GF-D8 (cell line): ENCODE measurements around the gene SLC39A10.
"Not testable (repeated sequence)": the region's sequence is repeated elsewhere in the genome, so short reads cannot be mapped to it uniquely, and the experiment has no call there.

Experiments used
- DNase-seq: peaks from one replicate; lab custom pipeline; 2025; lab: John Stamatoyannopoulos, UW

The SLC39A10 gene

GRCh38 chr2:195671563-195671962 is 14.5 kb downstream of the SLC39A10 start:
- DNase-seq: no peak

- no peak for DNase-seq
Observed at GRCh38 chr2:195672674-195673073, 15.6 kb downstream of the SLC39A10 start.

DNA sequence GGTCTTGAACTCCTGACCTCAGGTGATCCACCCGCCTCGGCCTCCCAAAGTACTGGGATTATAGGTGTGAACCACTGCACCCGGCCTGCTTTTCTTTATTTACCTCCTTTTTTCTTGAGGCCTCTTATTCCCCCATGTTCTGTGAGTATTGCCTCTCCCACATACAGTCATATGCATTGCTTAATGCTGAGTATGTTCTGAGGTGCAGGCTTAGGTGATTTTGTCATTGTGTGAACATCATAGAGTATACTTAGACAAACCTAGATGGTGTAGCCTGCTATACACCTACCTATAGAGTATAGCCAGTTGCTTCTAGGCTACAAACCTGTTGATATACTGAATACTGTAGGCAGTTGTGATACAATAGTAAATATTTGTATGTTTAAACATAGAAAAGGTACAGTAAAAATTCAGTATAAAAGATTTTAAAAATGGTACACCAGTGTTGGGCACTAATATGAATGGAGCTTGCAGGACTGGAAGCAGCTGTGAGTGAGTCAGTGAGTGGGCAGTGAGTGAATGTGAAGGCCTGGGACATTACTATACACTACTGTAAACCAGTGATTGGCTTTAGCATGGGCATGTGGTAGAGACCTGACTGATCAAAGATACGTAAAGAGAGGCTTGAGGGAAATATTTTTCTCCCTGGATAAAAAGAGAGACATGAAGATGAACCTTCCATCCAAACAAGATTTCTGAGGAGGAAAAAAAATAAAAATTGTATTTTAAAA is 17.6 kb downstream of the SLC39A10 start:
- no peak for DNase-seq

GRCh38 chr2:195675783-195676427 is 18.9 kb downstream of the SLC39A10 start:
- DNase-seq: no peak

DNA sequence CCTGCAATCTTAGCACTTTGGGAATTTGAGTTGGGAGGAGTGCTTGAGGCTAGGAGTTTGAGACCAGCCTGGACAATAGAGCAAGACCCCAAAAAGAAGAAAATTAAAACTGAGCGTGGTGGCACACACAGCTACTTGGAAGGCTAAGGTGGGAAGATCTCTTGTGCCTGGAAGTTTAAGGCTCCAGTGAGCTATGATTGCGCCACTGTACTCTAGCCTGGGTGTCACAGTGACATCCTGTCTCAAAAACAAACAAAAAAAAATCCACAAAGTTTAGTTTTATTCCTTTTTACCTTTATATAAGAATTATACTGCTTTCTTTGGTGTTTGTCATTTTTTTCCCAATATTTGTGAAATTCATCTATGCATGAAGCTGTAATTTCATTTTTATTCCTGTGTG is 20.3 kb downstream of the SLC39A10 start:
- no peak for DNase-seq

GRCh38 chr2:195677884-195678283 is 20.9 kb downstream of the SLC39A10 start:
- DNase-seq: no peak

GRCh38 chr2:195682077-195682476 is 25.1 kb downstream of the SLC39A10 start:
- DNase-seq: no peak

DNA sequence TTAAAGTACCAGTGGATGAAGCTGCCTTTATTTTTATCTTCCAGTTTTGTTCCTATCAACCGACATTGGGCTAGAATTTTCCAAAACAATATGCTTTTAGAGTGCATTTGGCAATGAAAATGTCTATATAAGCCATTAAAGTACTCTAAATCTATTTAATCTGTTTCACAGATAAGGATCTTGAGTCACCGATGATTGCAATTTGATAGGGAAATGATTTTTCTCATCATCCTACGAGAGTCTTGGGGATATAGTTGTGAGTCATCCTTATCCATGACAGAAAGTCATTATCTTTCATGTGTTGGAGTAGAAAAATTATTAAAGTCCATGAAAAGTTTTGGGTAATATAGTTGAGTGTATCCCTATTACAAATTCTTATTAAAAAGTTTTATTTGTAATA is 26.1 kb downstream of the SLC39A10 start:
- no peak for DNase-seq

DNA sequence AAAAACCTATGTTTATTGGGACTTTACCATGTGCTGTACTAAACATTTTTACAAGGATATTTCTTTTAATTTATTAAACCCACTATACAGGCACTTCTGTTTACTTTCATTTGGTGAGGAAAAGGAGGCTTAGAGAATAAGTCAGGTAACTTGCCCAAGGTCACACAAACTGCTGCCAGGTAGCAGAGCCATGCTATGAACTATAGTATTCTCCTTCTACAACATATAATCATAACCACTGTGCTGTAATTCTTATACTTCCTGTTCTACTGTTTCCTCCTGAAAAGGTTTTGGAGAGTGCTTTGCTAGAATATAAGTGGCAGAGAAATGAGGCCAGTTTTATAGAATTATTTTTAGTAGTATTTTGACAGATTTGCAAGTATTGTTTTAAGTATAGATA is 29.5 kb downstream of the SLC39A10 start:
- DNase-seq: no peak

DNA sequence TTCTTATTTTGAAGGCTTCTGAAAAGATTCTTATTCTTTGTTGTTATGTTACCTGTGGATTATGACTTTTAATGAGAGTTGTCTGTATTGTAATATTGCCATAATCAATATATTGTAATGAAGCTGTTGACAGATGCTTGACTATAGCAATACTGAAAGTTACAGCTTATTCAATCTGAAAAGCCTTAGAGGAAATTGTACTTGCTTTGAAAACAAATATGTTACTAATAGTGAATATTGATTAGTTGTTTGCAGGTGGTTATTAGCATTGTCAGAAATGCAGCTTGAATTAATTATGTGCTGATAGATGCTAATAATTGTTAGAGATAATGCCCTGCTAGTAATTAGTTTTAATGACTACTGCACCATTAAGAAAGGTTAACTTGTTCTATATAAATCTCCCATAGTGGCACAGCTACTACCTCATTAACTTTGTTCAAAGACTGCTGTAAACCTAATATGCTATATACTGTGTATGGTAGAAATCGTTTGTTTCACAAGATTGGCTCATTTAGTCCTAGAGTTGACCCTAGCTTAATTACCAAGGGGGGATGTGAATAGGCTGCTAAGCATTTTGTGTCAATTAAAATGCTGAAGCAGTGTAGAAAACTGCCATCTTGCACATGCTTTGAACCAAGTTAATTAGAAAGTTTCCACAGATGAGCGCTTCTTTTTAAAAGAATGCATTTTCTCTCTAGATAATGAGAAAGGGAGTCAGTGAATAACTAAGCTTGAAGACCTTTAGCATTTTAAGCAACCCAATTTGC is 30.5 kb downstream of the SLC39A10 start:
- no peak for DNase-seq

DNA sequence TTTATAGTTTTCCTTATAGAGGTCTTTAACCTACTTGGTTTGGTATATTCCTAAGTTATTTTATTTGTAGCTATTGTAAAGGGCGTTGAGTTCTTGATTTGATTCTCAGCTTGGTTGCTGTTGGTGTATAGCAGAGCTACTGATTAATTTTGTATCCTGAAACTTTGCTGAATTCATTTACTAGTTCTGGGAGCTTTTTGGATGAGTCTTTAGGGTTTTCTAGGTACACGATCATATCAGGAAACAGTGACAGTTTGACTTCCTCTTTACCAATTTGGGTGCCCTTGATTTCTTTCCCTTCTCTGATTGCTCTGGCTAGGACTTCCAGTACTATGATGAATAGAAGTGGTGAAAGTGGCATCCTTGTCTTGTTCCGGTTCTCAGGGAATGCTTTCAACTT is 35.5 kb downstream of the SLC39A10 start:
- DNase-seq: not testable (repeated sequence)

DNA sequence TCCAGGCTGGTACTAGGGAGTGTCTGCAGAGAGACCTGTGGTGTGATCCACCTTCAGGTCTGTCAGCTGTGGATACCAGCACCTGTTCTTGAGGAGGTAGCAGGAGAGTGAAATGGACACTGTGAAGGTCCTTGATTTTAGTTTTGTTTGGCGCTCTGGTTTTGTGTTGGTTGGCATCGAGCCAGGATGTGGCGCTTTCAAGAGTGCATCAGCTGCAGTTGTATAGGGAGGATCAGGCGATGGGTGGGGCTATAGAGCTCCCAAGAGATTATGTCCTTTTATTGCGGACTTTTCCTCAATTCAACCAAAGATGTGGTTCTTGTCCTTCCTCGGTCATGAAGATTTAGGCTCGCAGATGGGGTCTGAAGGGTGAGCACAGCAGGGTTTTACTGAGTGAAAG is 37.5 kb downstream of the SLC39A10 start:
- no peak for DNase-seq

GRCh38 chr2:195695002-195695631 is 38.1 kb downstream of the SLC39A10 start:
- no peak for DNase-seq

DNA sequence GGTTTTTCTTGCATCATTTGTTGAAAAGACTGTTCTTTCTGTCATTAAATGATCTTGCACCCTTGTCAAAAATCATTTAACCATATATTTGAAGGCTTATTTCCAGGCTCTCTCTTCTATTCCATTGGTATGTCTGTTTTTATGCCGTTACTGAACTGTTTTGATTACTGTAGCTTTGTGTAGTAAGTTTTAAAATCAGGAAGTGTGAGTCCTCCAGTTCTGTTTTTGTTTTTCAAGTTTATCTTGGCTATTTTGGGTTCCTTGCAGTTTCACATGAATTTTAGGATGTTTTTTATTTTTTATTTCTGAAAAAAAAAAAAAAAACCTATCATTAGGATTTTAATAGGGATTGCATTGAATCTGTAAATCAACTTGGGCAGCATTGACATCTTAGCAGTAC is 39.0 kb downstream of the SLC39A10 start:
- DNase-seq: no peak

DNA sequence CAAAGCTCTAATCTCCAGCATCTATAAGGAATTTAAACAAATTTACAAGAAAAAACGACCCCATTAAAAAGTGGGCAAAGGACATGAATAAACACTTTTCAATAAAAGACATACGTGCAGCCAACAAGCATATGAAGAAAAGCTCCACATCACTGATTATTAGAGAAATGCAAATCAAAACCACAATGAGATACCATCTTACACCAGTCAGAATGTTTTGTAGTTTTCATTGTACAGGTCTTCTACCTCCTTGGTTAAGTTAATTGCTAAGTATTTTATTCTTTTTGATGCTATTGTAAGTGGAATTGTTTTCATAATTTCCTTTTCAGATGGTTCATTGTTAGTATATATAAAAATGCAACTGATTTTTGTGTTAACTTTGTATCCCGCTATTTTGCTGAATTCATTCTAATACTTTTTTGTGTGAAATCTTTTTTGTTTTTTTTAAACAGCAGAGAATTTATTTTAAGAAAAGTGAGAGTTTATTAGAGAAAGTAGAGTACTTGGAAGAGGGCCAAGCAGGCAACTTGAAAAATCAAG is 40.7 kb downstream of the SLC39A10 start:
- DNase-seq: no peak

DNA sequence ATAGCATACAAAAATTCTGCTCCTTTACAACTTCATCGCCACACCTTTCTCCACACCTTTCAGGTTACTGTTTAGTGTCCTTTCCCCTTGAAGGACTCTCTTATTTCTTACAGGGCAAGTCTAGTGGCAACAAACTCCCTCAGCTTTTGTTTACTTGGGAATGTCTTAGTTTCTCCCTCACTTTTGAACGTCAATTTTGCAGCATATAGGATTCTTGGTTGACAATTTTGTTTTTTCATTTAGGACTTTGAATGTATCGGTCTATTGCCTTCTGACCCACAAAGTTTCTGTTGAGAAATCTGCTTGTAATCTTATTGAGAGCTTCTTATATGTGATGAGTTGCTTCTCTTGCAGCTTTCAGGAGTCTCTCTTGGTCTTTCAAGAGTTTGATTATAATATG is 43.5 kb downstream of the SLC39A10 start:
- no peak for DNase-seq

- no peak for DNase-seq
Observed at GRCh38 chr2:195706161-195706900, 49.3 kb downstream of the SLC39A10 start.

GRCh38 chr2:195709901-195710806 is 53.1 kb downstream of the SLC39A10 start:
- no peak for DNase-seq

- DNase-seq: no peak
Observed at GRCh38 chr2:195711478-195711877, 54.5 kb downstream of the SLC39A10 start.

GRCh38 chr2:195716466-195716865 is 59.4 kb downstream of the SLC39A10 start:
- DNase-seq: no peak

DNA sequence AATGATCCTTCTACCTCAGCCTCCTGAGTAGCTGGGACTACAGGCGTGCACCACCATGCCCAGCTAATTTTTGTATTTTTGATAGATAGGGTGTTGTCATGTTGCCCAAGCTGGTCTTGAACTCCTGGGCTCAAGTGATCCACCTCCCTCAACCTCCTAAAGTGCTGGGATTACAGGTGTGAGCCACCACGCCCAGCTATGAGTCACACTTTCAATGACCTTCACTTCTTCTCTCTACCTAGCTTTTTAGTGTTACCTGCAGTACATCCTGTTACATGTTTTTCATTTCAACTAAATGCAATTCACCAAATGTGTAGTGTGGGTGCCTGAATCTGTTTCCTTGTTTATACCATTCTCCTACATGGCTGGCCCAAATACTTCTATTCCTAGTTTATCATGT is 64.0 kb downstream of the SLC39A10 start:
- no peak for DNase-seq
